Naive thymus-derived CD8-positive, alpha-beta T cell (primary cell): ENCODE results near the gene P2RX7. TPM values are rescaled to one million over a fixed set of nuclear protein-coding genes. Genes with fewer than 3 reads are reported as not detected.

Source experiments
- ATAC-seq, 2 donors: fragments of 150-1000 bp; cut with Tn5 transposase in 1 of 2; sonication (Bioruptor Pico), chemical (Tn5 transposase) in 1 of 2; 1 replicate in 1 of 2; 2 replicates in 1 of 2; pipeline ENCODE4 v1.10.0; 2021; ENCODE audit warnings: mild to moderate bottlenecking in 2 of 2, moderate library complexity in 2 of 2
- POLR2A ChIA-PET: fragments of 350-600 bp; sonication (Branson Sonifier 250); formaldehyde crosslinking; loops from one replicate; lab custom pipeline; 2021; ENCODE audit warnings: antibody characterized with exemption; lab: Charles Lee
- DNase-seq, 10 donors: peaks; one replicate each; pipeline versions ENCODE4 v3.0.0 to v3.0.0-alpha.2; 2020 to 2022
- H3K27ac Mint-ChIP-seq, 10 donors: one replicate each; pipeline ENCODE4 v1.8.0; 2020 to 2022; ENCODE audit warnings: mild to moderate bottlenecking in 10 of 10, mixed read lengths in 10 of 10, moderate library complexity in 4 of 10, inconsistent platforms in 1 of 10
- H3K27me3 Mint-ChIP-seq, 5 donors: one replicate each; pipeline ENCODE4 v1.8.0; 2021 to 2022; ENCODE audit warnings: mixed read lengths in 5 of 5
- H3K36me3 Mint-ChIP-seq, 3 donors: one replicate each; pipeline ENCODE4 v1.8.0; 2020 to 2022; ENCODE audit warnings: mixed read lengths in 3 of 3, mild to moderate bottlenecking in 2 of 3, inconsistent platforms in 1 of 3
- H3K4me1 Mint-ChIP-seq, 4 donors: one replicate each; pipeline ENCODE4 v1.8.0; 2021 to 2022; ENCODE audit warnings: mixed read lengths in 4 of 4
- H3K4me3 Mint-ChIP-seq, 10 donors: one replicate each; pipeline ENCODE4 v1.8.0; 2020 to 2022; ENCODE audit warnings: mild to moderate bottlenecking in 10 of 10, mixed read lengths in 10 of 10, moderate library complexity in 6 of 10, inconsistent platforms in 1 of 10
- H3K9me3 Mint-ChIP-seq, 9 donors: one replicate each; pipeline ENCODE4 v1.8.0; 2020 to 2022; ENCODE audit warnings: mixed read lengths in 9 of 9, mild to moderate bottlenecking in 3 of 9, inconsistent platforms in 1 of 9, moderate library complexity in 1 of 9
- polyA plus RNA-seq, 3 donors: library from polyadenylated mRNA; unstranded; fragments of 300-500 nt; fragmentation: Illumina TruSeq; gene quantifications; one replicate each; pipeline ENCODE4 v1.2.3, GENCODE V29; 2021
- total RNA-seq, 8 experiments: library from RNA in 2 of 8; stranded (reverse) in 2 of 8; gene quantifications; one replicate each; pipeline ENCODE4 v1.2.3 and lab custom pipeline; 2021 to 2026

P2RX7 gene
- total and polyA plus RNA-seq, 5 experiments from 2014 or later = 3.2 to 6.9 (median 4.5) TPM

- POLR2A ChIA-PET = no interaction called here
- H3K36me3 Mint-ChIP-seq = no peaks in the 10 kb centered on the region
- no peak overlapping the region for H3K27ac Mint-ChIP-seq
- no peaks in the 10 kb centered on the region for H3K9me3 Mint-ChIP-seq
- ATAC-seq = no peak
- no peak overlapping the region for H3K4me3 Mint-ChIP-seq
- peaks cover 2 to 7% (median 4%) of the 10 kb centered on the region in 4 donors for H3K4me1 Mint-ChIP-seq
- DNase-seq = no peak
- no peaks in the 10 kb centered on the region for H3K27me3 Mint-ChIP-seq
These were observed 18.5 kb upstream of the P2RX7 start for GRCh38 chr12:121114019-121114639.

- no peak for ATAC-seq
- POLR2A ChIA-PET = no interaction called here
These were observed 17.9 kb upstream of the P2RX7 start for GRCh38 chr12:121114806-121115205.

GRCh38 chr12:121115530-121115929, 17.1 kb upstream of the P2RX7 start:
- Mint-ChIP-seq H3K4me1 (peaks cover 0 to 2% (median under 1%) of the 10 kb centered on the region in 4 donors), H3K27ac (no peak overlapping the region), H3K9me3 (no peaks in the 10 kb centered on the region), H3K4me3 (no peak overlapping the region), H3K36me3 (no peaks in the 10 kb centered on the region), H3K27me3 (no peaks in the 10 kb centered on the region)
- POLR2A ChIA-PET = no interaction called here
- no peak for ATAC-seq
- DNase-seq = no peak

More at GRCh38 chr12:121114806-121115205, 17.9 kb upstream of the P2RX7 start:
- DNase-seq = no peak
- Mint-ChIP-seq H3K27me3 (no peaks in the 10 kb centered on the region), H3K4me1 (peaks cover 2 to 7% (median 5%) of the 10 kb centered on the region in 4 donors), H3K9me3 (no peaks in the 10 kb centered on the region), H3K36me3 (no peaks in the 10 kb centered on the region), H3K4me3 (no peak overlapping the region), H3K27ac (no peak overlapping the region)

GRCh38 chr12:121116318-121117225, 16.1 kb upstream of the P2RX7 start:
- Mint-ChIP-seq H3K4me1 (peaks cover 2 to 9% (median 5%) of the 10 kb centered on the region in 4 donors), H3K36me3 (no peaks in the 10 kb centered on the region), H3K9me3 (no peaks in the 10 kb centered on the region), H3K27ac (peak overlapping the region in 1 of 10 donors; percentile 41), H3K27me3 (no peaks in the 10 kb centered on the region), H3K4me3 (no peak overlapping the region)
- ATAC-seq = no peak
- no peak for DNase-seq
- POLR2A ChIA-PET = no interaction called here

DNA sequence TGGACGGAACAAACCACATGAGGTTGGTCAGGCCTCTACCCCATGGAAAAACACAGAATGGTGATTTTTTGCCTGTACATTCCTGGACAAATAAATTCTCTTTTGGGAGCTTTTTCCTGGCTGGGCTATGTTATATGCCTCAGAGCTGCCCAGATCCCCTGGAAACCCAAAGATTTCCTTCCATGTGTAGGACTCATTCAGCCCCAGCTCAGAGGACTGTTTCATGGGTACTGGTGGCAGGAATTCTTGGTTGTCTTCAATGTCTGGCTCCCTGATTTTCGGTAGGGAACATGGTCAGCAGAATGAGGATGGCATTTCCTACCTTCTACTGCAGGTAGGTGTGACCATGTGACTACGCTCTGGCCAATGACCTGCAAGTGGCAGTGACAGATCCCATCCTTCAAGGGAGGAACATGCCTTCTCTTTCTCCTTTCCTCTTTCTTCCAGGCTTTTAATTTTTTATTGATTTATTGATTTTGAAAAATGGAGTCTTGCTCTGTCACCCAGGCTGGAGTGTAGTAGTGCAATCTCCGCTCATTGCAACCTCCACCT, 15.4 kb upstream of the P2RX7 start:
- POLR2A ChIA-PET = no interaction called here
- no peak for ATAC-seq
- H3K4me3 Mint-ChIP-seq = no peak overlapping the region

GRCh38 chr12:121120323-121120722, 12.4 kb upstream of the P2RX7 start:
- DNase-seq (no peak), ATAC-seq (no peak)
- POLR2A ChIA-PET = interaction anchor here (1.0 kb wide), 1 partner anchor 12 kb away, joined by 5 read pairs; the partner anchor contains the start of gene P2RX7
- Mint-ChIP-seq H3K4me3 (no peak overlapping the region), H3K9me3 (peaks cover 0 to 9% (median 0%) of the 10 kb centered on the region in 9 donors), H3K27ac (no peak overlapping the region), H3K36me3 (no peaks in the 10 kb centered on the region), H3K4me1 (peaks cover 21 to 36% (median 26%) of the 10 kb centered on the region in 4 donors), H3K27me3 (no peaks in the 10 kb centered on the region)

More for the DNA sequence above, 15.4 kb upstream of the P2RX7 start:
- H3K9me3 Mint-ChIP-seq = no peaks in the 10 kb centered on the region
- H3K4me1 Mint-ChIP-seq = peaks cover 2 to 10% (median 5%) of the 10 kb centered on the region in 4 donors
- no peak for DNase-seq
- H3K27me3 Mint-ChIP-seq = no peaks in the 10 kb centered on the region
- no peak overlapping the region for H3K27ac Mint-ChIP-seq
- H3K36me3 Mint-ChIP-seq = no peaks in the 10 kb centered on the region

DNA sequence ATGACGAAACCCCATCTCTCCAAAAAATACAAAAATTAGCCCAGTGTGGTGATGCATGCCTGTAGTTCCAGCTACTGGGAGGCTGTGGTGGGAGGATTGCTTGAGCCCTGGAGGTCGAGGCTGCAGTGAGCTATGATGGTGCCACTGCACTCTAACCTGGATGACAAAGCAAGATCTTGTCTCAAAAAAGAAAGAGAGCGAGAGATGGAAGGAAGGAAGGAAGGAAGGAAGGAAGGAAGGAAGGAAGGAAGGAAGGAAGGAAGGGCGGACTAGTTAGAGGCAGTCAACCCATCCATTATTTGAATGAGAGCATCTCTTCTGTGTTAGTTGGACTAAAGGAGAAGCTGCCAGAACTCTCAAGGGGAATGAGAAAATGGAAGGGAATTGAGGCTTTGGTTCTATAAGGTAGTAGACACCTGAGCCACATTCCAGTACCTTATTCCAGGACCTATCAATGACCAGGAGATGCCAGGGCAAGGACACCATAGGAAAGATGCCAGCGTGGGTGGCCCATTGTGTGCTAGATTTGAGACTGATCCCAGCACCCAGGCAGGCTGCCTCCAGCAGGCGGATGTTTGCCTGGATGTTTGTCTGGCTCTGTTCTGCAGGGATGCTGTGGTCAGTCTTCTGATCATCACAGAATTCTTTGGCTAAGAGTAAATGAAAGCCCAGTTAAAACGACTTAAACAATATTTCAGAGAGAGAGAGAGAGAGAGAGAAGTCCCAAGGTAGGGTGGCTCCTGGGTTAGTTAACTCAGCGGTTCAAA, 11.5 kb upstream of the P2RX7 start:
- Mint-ChIP-seq H3K4me1 (peaks cover 23 to 43% (median 30%) of the 10 kb centered on the region in 4 donors), H3K36me3 (no peaks in the 10 kb centered on the region), H3K27me3 (no peaks in the 10 kb centered on the region), H3K9me3 (peaks cover 0 to 9% (median 0%) of the 10 kb centered on the region in 9 donors), H3K4me3 (no peak overlapping the region), H3K27ac (peak overlapping the region in 2 of 10 donors; percentile 33 to 65)
- POLR2A ChIA-PET = interaction anchor here (1.0 kb wide), 1 partner anchor 11 kb away, joined by 5 read pairs; the partner anchor contains the start of gene P2RX7
- DNase-seq = no peak
- ATAC-seq = no peak

GRCh38 chr12:121121805-121122204, 10.9 kb upstream of the P2RX7 start:
- POLR2A ChIA-PET = no interaction called here
- Mint-ChIP-seq H3K27ac (peak overlapping the region in 1 of 10 donors; percentile 33), H3K4me1 (peaks cover 24 to 47% (median 34%) of the 10 kb centered on the region in 4 donors), H3K27me3 (no peaks in the 10 kb centered on the region), H3K4me3 (no peak overlapping the region), H3K9me3 (peaks cover 0 to 9% (median 0%) of the 10 kb centered on the region in 9 donors), H3K36me3 (no peaks in the 10 kb centered on the region)
- ATAC-seq (no peak), DNase-seq (no peak)

- POLR2A ChIA-PET = no interaction called here
- peaks cover 32 to 63% (median 49%) of the 10 kb centered on the region in 4 donors for H3K4me1 Mint-ChIP-seq
- ATAC-seq (no peak), DNase-seq (no peak)
- H3K9me3 Mint-ChIP-seq = peaks cover 0 to 9% (median 0%) of the 10 kb centered on the region in 9 donors
- no peak overlapping the region for H3K4me3 Mint-ChIP-seq
- no peaks in the 10 kb centered on the region for H3K27me3 Mint-ChIP-seq
- H3K36me3 Mint-ChIP-seq = no peaks in the 10 kb centered on the region
- peak overlapping the region in 3 of 10 donors; percentile 29 to 60 (median 51) for H3K27ac Mint-ChIP-seq
These were observed 9.2 kb upstream of the P2RX7 start for GRCh38 chr12:121123488-121123887.

GRCh38 chr12:121124402-121125109, 8.1 kb upstream of the P2RX7 start:
- peaks cover 39 to 74% (median 60%) of the 10 kb centered on the region in 4 donors for H3K4me1 Mint-ChIP-seq
- POLR2A ChIA-PET = no interaction called here

GRCh38 chr12:121127501-121127900, 5.2 kb upstream of the P2RX7 start:
- H3K4me1 Mint-ChIP-seq = peaks cover 49 to 88% (median 82%) of the 10 kb centered on the region in 4 donors
- no peaks in the 10 kb centered on the region for H3K36me3 Mint-ChIP-seq
- ATAC-seq (no peak), DNase-seq (no peak)
- POLR2A ChIA-PET = no interaction called here
- H3K27ac Mint-ChIP-seq = peak overlapping the region in 3 of 10 donors; percentile 8 to 83 (median 56)
- H3K4me3 Mint-ChIP-seq = peak overlapping the region in 2 of 10 donors; percentile 20 to 41
- peaks cover 0 to 9% (median 0%) of the 10 kb centered on the region in 9 donors for H3K9me3 Mint-ChIP-seq
- no peaks in the 10 kb centered on the region for H3K27me3 Mint-ChIP-seq

More at GRCh38 chr12:121124402-121125109, 8.1 kb upstream of the P2RX7 start:
- Mint-ChIP-seq H3K4me3 (peak overlapping the region in 1 of 10 donors; percentile 56), H3K27me3 (no peaks in the 10 kb centered on the region), H3K27ac (peak overlapping the region in 2 of 10 donors; percentile 44 to 46), H3K9me3 (peaks cover 0 to 9% (median 0%) of the 10 kb centered on the region in 9 donors), H3K36me3 (no peaks in the 10 kb centered on the region)
- DNase-seq (no peak), ATAC-seq (no peak)
